HCT116 (cell line): ENCODE data around the gene FBN1. TPM values are rescaled to one million over a fixed set of nuclear protein-coding genes. Genes with fewer than 3 reads are reported as not detected.

Experiments
- ATAC-seq: fragments of 200-7000 bp; cut with Tn5 transposase; 2 replicates; pipeline ENCODE4 v1.9.1; 2020; ENCODE audit warnings: mild to moderate bottlenecking, moderate library complexity
- BruUV-seq: library from RNA; stranded (reverse); fragments of 400-500 nt; replicated peaks from 2 replicates; lab custom pipeline; 2021; lab: Mats Ljungman, UMichigan
- CTCF ChIA-PET: fragments of 300-600 bp; sonication (Branson Sonifier 250); formaldehyde crosslinking; loops from one replicate; lab custom pipeline; 2021; ENCODE audit warnings: antibody characterized with exemption; lab: Charles Lee
- POLR2A ChIA-PET: fragments of 300-600, 350-600 bp; sonication (Branson Sonifier 250); formaldehyde crosslinking; loops from one replicate; lab custom pipeline; 2021; ENCODE audit warnings: antibody characterized with exemption; lab: Charles Lee
- RAD21 ChIA-PET, 2 experiments: fragments of 300-600 bp; sonication (Branson Sonifier 250); formaldehyde crosslinking; loops; one replicate each; lab custom pipeline; 2023; ENCODE audit warnings: low total read pairs in 2 of 2; ENCODE audit not compliant: uncharacterized antibody in 2 of 2, unreplicated experiment in 2 of 2, low non-redundant PET in 1 of 2; lab: Charles Lee
- DNase-seq: peaks from one replicate; pipeline ENCODE4 v3.0.0-alpha.2; 2010; ENCODE audit warnings: low read depth, low spot score
- H2AFZ ChIP-seq: fragments of 200-600 bp; shearing (Covaris generic), sonication (generic); 2 replicates; pipeline ENCODE4 v1.6.1; 2017; ENCODE audit warnings: low read depth, mixed run types, mixed read lengths, antibody characterized with exemption, low read length; ENCODE audit not compliant: poor library complexity, severe bottlenecking
- H3K27ac ChIP-seq: 2 replicates; pipeline ENCODE4 v1.5.1; 2012; ENCODE audit warnings: low read depth, low read length
- H3K27me3 ChIP-seq: fragments of 200-600 bp; sonication (generic); 2 replicates; pipeline ENCODE4 v1.6.1; 2016; ENCODE audit warnings: mixed run types, low read length, mixed read lengths; ENCODE audit not compliant: insufficient read depth
- H3K36me3 ChIP-seq, 2 experiments: fragments of 200-500 bp in 1 of 2; fragments of 200-600 bp in 1 of 2; sonication (Bioruptor generic) in 1 of 2; sonication (generic) in 1 of 2; 2 replicates each; pipeline versions ENCODE4 v1.5.1 to v1.6.1; 2014 to 2016; ENCODE audit warnings: low read length in 2 of 2, inconsistent platforms in 1 of 2, mixed read lengths in 1 of 2, mixed run types in 1 of 2; ENCODE audit not compliant: insufficient read depth in 2 of 2, control insufficient read depth in 1 of 2
- H3K4me1 ChIP-seq, 2 experiments: fragments of 200-600 bp in 1 of 2; sonication (generic) in 1 of 2; 2 replicates each; pipeline versions ENCODE4 v1.5.1 to v1.6.1; 2012 to 2017; ENCODE audit warnings: low read length in 2 of 2, inconsistent platforms in 1 of 2, mild to moderate bottlenecking in 1 of 2, mixed read lengths in 1 of 2, mixed run types in 1 of 2, moderate library complexity in 1 of 2; ENCODE audit not compliant: insufficient read depth in 2 of 2, control insufficient read depth in 1 of 2
- H3K4me2 ChIP-seq: fragments of 200-600 bp; sonication (generic); 2 replicates; pipeline ENCODE4 v1.6.1; 2017; ENCODE audit warnings: mixed run types, low read length, mixed read lengths
- H3K4me3 ChIP-seq, 2 experiments: fragments of 200-600 bp in 1 of 2; sonication (generic) in 1 of 2; replicated peaks in 1 of 2; 2 replicates each; pipeline ENCODE4 v1.5.1; 2011 to 2016; ENCODE audit warnings: low read length in 2 of 2, control low read depth in 1 of 2, low read depth in 1 of 2, mild to moderate bottlenecking in 1 of 2, mixed read lengths in 1 of 2, mixed run types in 1 of 2
- H3K79me2 ChIP-seq: fragments of 200-600 bp; sonication (generic); 2 replicates; pipeline ENCODE4 v1.6.1; 2017; ENCODE audit warnings: mild to moderate bottlenecking, mixed run types, low read length, moderate library complexity, mixed read lengths; ENCODE audit not compliant: insufficient read depth
- H3K9ac ChIP-seq: fragments of 200-600 bp; sonication (generic); 2 replicates; pipeline ENCODE4 v1.6.1; 2016; ENCODE audit warnings: low read length, mixed read lengths
- H3K9me2 ChIP-seq: fragments of 200-600 bp; sonication (generic), shearing (Covaris generic); 2 replicates; pipeline ENCODE4 v1.6.1; 2017; ENCODE audit warnings: mixed run types, mild to moderate bottlenecking, moderate library complexity; ENCODE audit not compliant: insufficient read depth
- H3K9me3 ChIP-seq, 2 experiments: fragments of 200-500 bp in 1 of 2; fragments of 200-600 bp in 1 of 2; sonication (Bioruptor generic) in 1 of 2; sonication (generic) in 1 of 2; 2 replicates each; pipeline ENCODE4 v1.6.1; 2014 to 2017; ENCODE audit warnings: low read length in 2 of 2, mixed read lengths in 2 of 2, inconsistent platforms in 1 of 2, low read depth in 1 of 2, mild to moderate bottlenecking in 1 of 2, mixed run types in 1 of 2, moderate library complexity in 1 of 2; ENCODE audit not compliant: control insufficient read depth in 1 of 2, insufficient read depth in 1 of 2
- H4K20me1 ChIP-seq: fragments of 200-600 bp; sonication (generic), shearing (Covaris generic); 2 replicates; pipeline ENCODE4 v1.6.1; 2017; ENCODE audit warnings: mixed run types, mild to moderate bottlenecking, moderate library complexity; ENCODE audit not compliant: insufficient read depth
- CEBPB ChIP-seq: IDR thresholded peaks from 2 replicates; pipeline ENCODE4 v1.6.1; 2012; ENCODE audit warnings: low read depth
- EZH2 ChIP-seq: fragments of 200-600 bp; sonication (generic); IDR thresholded peaks from 2 replicates; pipeline ENCODE4 v1.6.1; 2017; ENCODE audit warnings: antibody characterized with exemption, mixed run types
- SRF ChIP-seq: IDR thresholded peaks from 2 replicates; pipeline ENCODE4 v1.6.1; 2012; ENCODE audit warnings: low read depth
- ZBTB33 ChIP-seq: IDR thresholded peaks from 2 replicates; pipeline ENCODE4 v1.6.1; 2011; ENCODE audit warnings: mild to moderate bottlenecking, low read length, moderate library complexity; ENCODE audit not compliant: insufficient replicate concordance; ENCODE audit errors: extremely low read depth
- ZFX ChIP-seq: fragments of 450-650 bp; IDR thresholded peaks from 2 replicates; pipeline ENCODE4 v1.6.1; 2017
- intact Hi-C: fragments of 100-400 bp; cut with micrococcal nuclease; formaldehyde crosslinking; loops from 2 replicates; pipeline ENCODE4 v1.10.0; 2022
- total RNA-seq: library from RNA; stranded (reverse); gene quantifications from one replicate; pipeline ENCODE4 v1.2.1, GENCODE V29; 2021; ENCODE audit not compliant: unreplicated experiment

FBN1 gene
- total RNA-seq, 1 experiment from 2014 or later: 1.7 TPM

DNA sequence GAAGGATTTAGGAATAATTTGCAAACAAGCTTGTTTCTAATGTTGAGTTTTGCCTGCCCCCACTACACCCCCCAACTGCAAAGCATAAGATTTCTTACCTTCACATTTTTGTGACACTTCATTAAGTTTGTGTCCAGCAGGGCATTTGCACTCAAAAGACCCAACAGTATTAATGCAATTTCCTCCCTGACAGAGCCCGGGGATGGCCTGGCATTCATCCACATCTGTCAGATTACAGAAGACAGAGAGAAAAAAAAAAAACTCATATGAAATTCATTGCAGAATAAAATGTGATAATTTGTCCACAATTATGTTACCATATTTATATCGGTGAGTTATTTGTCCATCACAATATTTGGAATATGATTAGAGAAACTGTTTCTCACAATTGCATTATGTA is 111.5 kb downstream of the FBN1 start:
- POLR2A ChIA-PET: no interaction called here
- BruUV-seq: no TSS peak

GRCh38 chr15:48532946-48533345 is 112.6 kb downstream of the FBN1 start:
- no peaks in the 10 kb centered on the region for H3K9me2 ChIP-seq
- BruUV-seq: no TSS peak
- H3K4me3 ChIP-seq: no peak overlapping the region
- H3K9me3 ChIP-seq: no peaks in the 10 kb centered on the region
- TF ChIP-seq CEBPB: no peak
- no peak for DNase-seq
- H3K9ac ChIP-seq: no peak overlapping the region
- ChIA-PET RAD21 (no interaction called here), POLR2A (no interaction called here), CTCF (no interaction called here)
- intact Hi-C loops: no loop called here
- H4K20me1 ChIP-seq: no peaks in the 10 kb centered on the region
- H3K4me1 ChIP-seq: no peaks in the 10 kb centered on the region
- no peak overlapping the region for H2AFZ ChIP-seq
- H3K79me2 ChIP-seq: no peaks in the 10 kb centered on the region
- H3K27me3 ChIP-seq: no peaks in the 10 kb centered on the region
- no peak overlapping the region for H3K4me2 ChIP-seq
- no peak for ATAC-seq
- H3K27ac ChIP-seq: no peak overlapping the region
- H3K36me3 ChIP-seq: no peaks in the 10 kb centered on the region

More for the DNA sequence above, 111.5 kb downstream of the FBN1 start:
- H3K9me3 ChIP-seq: no peaks in the 10 kb centered on the region
- no peak overlapping the region for H3K4me3 ChIP-seq
- intact Hi-C loops: no loop called here
- ChIA-PET RAD21 (no interaction called here), CTCF (no interaction called here)
- no peaks in the 10 kb centered on the region for H3K4me1 ChIP-seq
- H3K27ac ChIP-seq: no peak overlapping the region
- no peak overlapping the region for H3K9ac ChIP-seq
- H4K20me1 ChIP-seq: no peaks in the 10 kb centered on the region
- no peaks in the 10 kb centered on the region for H3K27me3 ChIP-seq
- no peaks in the 10 kb centered on the region for H3K9me2 ChIP-seq
- no peak for ATAC-seq
- H2AFZ ChIP-seq: no peak overlapping the region
- H3K36me3 ChIP-seq: no peaks in the 10 kb centered on the region
- no peak for DNase-seq
- TF ChIP-seq EZH2 (no peak), ZBTB33 (no peak), SRF (no peak), ZFX (no peak)
- H3K79me2 ChIP-seq: no peaks in the 10 kb centered on the region
- no peak overlapping the region for H3K4me2 ChIP-seq
